Stimulated activated effector memory CD8-positive, alpha-beta T cell treated with anti-CD3 and anti-CD28 coated beads, Interleukin-12 subunit alpha, Interleukin-12 subunit beta, amount 100 ng/mL, for 72 hours (primary cell): Measurements from ENCODE around the gene ZNF236.
"Not testable (repeated sequence)": the region's sequence is repeated elsewhere in the genome, so short reads cannot be mapped to it uniquely, and the experiment has no call there.

Experiments used
- ATAC-seq: fragments of 150-1000 bp; cut with Tn5 transposase; 2 replicates; pipeline ENCODE4 v1.10.0; 2021
- DNase-seq, 2 donors: peaks; one replicate each; pipeline ENCODE4 v3.0.0; 2021 to 2022; ENCODE audit warnings: low spot score in 2 of 2
- H3K27ac Mint-ChIP-seq: one replicate; pipeline ENCODE4 v1.8.0; 2022; ENCODE audit warnings: mild to moderate bottlenecking, mixed read lengths
- H3K36me3 Mint-ChIP-seq: one replicate; pipeline ENCODE4 v1.8.0; 2022; ENCODE audit warnings: mild to moderate bottlenecking, mixed read lengths
- H3K4me1 Mint-ChIP-seq: one replicate; pipeline ENCODE4 v1.8.0; 2022; ENCODE audit warnings: mixed read lengths
- H3K4me3 Mint-ChIP-seq: one replicate; pipeline ENCODE4 v1.8.0; 2022; ENCODE audit warnings: mild to moderate bottlenecking, mixed read lengths
- H3K9me3 Mint-ChIP-seq: one replicate; pipeline ENCODE4 v1.8.0; 2022; ENCODE audit warnings: mixed read lengths

The ZNF236 gene

DNA sequence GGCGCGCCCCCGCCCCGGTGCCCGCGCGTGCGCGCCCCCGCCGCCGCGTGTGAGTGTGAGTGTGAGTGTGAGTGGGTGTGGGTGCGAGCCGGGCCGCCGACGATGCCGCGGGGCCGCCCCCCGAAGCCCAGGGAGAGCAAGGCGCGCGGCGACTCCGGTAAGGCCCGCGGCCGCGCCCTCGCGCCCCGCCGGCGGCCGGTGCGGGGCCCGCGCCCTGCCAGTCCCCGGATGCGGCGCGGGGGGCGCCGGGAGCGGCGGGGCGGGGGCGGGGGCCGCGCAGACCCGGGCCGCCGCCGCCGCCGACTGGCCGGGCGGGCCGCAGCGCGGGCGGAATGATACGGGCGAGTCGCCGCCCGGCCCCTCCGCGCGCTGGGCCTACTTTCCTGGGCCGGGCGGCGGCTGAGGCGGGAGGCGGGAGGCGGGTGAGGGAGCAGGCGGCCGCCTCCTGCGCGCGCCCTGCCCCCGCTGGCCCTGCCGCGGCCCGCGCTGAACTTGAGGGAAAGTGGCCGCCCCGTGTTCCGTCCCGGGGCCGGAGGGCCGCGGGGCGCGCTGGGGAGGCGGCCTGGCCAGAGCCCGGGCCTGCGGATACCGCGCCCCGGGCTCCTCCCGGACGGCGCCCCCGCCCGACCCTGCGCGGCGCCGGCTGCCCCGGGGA, at the start of gene ZNF236:
Gene ZNF236 (plus strand): TSS at position 52 of the 655 bp plus-strand sequence. CDS start 51 bp downstream, at position 103.
- DNase-seq: peak; percentile 55 to 85
- ATAC-seq: peak; percentile 84
- H3K36me3 Mint-ChIP-seq: peaks cover 43% of the 10 kb centered on the region
- H3K27ac Mint-ChIP-seq: peak within 1 kb of the TSS; percentile 94
- H3K4me1 Mint-ChIP-seq: peaks cover 60% of the 10 kb centered on the region
- H3K9me3 Mint-ChIP-seq: no peaks in the 10 kb centered on the region
- peak within 1 kb of the TSS; percentile 87 for H3K4me3 Mint-ChIP-seq

DNA sequence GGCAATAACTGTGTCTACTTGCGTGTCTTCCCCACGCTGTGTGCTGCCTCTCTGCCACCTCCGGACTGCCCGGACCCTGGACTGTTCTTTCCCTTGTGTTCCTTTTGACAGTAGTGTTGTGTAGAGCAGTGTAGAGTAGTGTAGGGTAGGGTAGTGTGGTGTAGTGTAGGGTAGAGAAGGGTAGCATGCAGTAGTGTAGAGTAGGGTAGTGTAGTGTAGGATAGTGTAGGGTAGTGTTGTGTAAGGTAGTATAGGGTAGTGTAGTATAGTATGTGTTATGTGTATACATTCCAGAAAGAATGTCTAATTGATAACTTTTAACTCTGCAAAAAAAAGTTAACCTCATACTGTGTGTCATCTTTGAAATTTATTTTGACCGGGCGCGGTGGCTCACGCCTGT, 49.7 kb upstream of the ZNF236 start:
- ATAC-seq: no peak
- no peak overlapping the region for H3K27ac Mint-ChIP-seq
- DNase-seq: no peak
- no peaks in the 10 kb centered on the region for H3K36me3 Mint-ChIP-seq
- H3K4me1 Mint-ChIP-seq: no peaks in the 10 kb centered on the region
- H3K4me3 Mint-ChIP-seq: no peak overlapping the region
- peaks cover 10% of the 10 kb centered on the region for H3K9me3 Mint-ChIP-seq

DNA sequence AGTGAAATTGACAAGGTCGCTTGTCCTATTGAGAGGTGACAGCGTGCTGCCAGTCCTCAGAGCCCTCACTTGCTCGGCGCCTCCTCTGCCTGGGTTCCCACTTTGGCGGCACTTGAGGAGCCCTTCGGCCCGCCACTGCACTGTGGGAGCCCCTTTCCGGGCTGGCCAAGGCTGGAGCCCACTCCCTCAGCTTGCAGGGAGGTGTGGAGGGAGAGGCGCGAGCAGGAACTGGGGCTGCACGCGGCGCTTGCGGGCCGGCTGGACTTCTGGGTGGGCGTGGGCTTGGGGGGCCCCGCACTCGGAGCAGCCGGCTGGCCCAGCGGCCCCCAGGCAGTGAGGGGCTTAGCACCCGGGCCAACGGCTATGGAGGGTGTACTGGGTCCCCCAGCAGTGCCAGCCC, 45.3 kb upstream of the ZNF236 start:
- not testable (repeated sequence) for H3K36me3 Mint-ChIP-seq, ATAC-seq, DNase-seq, H3K9me3 Mint-ChIP-seq, H3K4me3 Mint-ChIP-seq, H3K4me1 Mint-ChIP-seq, H3K27ac Mint-ChIP-seq

DNA sequence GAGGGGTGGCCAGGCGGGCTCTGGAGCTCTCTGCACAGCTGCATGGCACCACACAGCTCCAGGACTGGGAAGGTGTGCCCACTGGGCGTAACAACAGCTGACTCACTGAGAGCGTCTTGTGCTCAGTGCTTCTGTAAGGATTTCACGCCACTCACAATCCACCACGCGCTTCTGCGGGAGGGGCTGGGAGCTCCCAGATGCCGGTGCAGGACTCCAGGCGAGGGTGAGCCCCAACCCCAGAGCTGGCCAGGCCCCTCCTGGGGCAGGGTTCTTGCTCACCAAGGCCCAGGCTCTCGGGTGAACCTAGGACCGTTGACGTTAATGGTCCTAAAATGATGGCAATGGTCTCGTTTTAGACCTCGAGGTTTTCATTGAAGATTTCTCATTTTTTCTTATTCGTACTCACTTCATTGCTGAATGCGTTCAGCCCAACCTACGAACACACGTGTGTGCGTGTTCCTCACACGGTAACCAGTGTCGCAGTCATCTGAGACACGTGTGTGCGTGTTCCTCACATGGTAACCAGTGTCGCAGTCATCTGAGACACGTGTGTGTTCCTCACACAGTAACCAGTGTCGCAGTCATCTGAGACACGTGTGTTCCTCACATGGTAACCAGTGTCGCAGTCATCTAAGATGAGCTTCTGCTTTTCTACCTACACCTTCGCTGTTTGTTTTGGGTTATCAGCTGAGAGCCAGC, 38.4 kb upstream of the ZNF236 start:
- H3K27ac Mint-ChIP-seq: no peak overlapping the region
- ATAC-seq (no peak), DNase-seq (no peak)
- no peaks in the 10 kb centered on the region for H3K36me3 Mint-ChIP-seq
- no peak overlapping the region for H3K4me3 Mint-ChIP-seq
- H3K4me1 Mint-ChIP-seq: peaks cover 6% of the 10 kb centered on the region
- no peaks in the 10 kb centered on the region for H3K9me3 Mint-ChIP-seq

DNA sequence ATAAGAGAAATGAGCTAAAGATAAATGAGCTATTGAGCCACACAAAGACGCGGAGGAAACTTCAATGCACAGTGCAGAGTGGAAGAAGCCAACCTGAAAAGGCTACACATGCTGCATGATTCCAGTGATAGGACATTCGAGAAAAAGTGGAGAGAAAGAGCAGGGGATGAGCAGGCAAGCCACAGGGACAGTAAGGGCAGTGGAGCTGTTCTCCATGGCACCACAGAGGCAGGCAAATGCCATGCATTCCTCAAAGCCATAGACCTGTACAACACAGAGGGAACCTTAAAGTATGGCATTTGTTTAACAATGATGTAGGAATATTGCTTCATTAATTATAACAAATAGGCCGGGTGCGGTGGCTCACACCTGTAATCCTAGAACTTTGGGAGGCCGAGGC, 36.5 kb upstream of the ZNF236 start:
- H3K27ac Mint-ChIP-seq: no peak overlapping the region
- peaks cover 5% of the 10 kb centered on the region for H3K9me3 Mint-ChIP-seq
- H3K4me3 Mint-ChIP-seq: no peak overlapping the region
- no peak for DNase-seq
- ATAC-seq: no peak
- peaks cover 6% of the 10 kb centered on the region for H3K36me3 Mint-ChIP-seq
- peaks cover 6% of the 10 kb centered on the region for H3K4me1 Mint-ChIP-seq

DNA sequence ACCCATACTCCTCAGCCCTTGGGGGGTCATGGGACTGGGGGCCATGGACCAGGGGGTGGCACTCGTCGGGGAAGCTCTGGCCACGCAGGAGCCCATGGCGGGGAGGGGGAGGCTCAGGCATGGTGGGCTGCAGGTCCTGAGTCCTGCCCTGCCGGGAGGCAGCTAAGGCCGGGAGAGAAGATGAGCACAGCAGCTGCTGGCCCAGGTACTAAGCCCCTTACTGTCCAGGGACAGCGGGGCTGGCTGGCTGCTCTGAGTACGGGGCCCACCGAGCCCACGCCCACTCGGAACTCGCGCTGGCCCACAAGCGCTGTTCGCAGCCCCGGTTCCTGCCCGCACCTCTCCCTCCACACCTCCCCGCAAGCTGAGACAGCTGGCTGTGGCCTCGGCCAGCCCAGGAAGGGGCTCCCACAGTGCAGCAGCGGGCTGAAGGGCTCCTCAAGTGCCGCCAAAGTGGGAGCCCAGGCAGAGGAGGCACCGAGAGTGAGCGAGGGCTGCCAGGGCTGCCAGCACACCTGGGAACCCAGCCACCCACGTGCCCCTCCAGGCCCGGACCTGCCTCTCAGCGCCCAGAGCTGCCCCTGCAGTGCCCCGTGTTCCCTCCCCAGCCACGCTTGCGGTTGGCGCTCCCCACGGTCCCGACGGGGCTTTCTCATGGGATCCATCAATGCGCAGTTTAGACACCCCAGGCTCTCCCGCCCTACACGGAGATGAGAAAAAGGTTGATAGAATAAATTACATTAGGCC, 33.6 kb upstream of the ZNF236 start:
- H3K36me3 Mint-ChIP-seq: peaks cover 6% of the 10 kb centered on the region
- peaks cover 6% of the 10 kb centered on the region for H3K4me1 Mint-ChIP-seq
- H3K4me3 Mint-ChIP-seq: no peak overlapping the region
- H3K9me3 Mint-ChIP-seq: peaks cover 12% of the 10 kb centered on the region
- ATAC-seq: no peak
- DNase-seq: no peak
- no peak overlapping the region for H3K27ac Mint-ChIP-seq

DNA sequence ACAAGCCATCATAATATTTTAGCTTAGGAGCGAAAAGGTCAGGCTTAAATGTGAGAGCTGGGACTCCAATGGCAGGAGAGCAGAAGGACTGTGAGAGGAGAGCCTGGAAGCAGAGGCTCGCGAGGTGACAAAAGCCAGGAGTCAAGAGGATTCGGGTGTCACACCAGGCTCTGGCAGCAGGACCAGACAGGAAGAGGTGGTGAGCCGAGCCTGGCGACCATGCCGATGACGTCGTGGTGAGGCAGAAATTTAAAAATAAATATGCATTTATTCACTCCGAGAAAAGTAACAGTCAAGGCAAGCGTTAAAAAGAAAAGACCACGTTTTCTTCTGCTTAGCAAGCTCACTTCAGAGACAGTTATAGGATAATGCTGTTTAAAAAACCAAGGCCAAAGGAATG, 31.3 kb upstream of the ZNF236 start:
- H3K4me1 Mint-ChIP-seq: peaks cover 10% of the 10 kb centered on the region
- H3K27ac Mint-ChIP-seq: no peak overlapping the region
- no peak overlapping the region for H3K4me3 Mint-ChIP-seq
- H3K36me3 Mint-ChIP-seq: peaks cover 6% of the 10 kb centered on the region
- peaks cover 12% of the 10 kb centered on the region for H3K9me3 Mint-ChIP-seq
- no peak for ATAC-seq
- no peak for DNase-seq

DNA sequence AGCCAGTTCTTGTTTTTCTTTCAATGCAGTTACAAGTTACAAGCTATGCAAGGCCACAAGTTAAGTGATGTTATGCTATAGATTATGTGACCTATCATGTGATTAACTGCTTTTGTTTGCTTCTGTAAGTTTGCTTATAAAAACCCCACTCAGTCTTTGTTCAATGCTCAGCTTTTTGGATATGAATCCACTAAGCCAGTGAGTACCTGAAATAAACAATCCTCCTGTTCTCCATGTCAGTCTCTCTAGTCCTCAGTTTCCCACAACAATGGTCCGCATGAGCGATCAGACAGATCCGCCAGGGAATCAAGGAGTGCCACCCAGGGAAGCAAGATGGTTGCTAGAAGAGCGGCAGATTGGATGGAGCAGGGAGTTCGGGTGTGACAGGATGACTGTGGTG, 30.7 kb upstream of the ZNF236 start:
- H3K9me3 Mint-ChIP-seq: peaks cover 12% of the 10 kb centered on the region
- H3K36me3 Mint-ChIP-seq: peaks cover 6% of the 10 kb centered on the region
- no peak overlapping the region for H3K4me3 Mint-ChIP-seq
- H3K27ac Mint-ChIP-seq: no peak overlapping the region
- H3K4me1 Mint-ChIP-seq: peaks cover 11% of the 10 kb centered on the region
- ATAC-seq: no peak
- no peak for DNase-seq

DNA sequence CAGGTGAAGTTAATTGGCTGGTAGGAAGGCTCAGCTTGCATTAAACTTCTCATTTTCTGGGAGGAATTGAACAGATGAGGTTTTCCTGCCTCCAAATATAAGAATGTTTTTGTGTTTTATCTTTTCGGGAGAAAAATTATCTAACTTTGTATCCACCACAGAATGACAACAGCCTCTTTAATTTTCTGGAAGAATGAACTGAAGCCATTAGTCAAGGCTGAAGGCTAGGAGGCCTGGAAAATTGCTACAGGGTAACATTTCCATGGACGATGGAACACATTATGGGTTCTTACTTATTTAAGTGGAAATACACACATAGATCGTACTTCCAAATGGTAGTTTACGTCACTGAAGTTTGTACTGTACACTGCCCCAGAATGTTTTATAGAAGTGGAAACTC, 28.0 kb upstream of the ZNF236 start:
- no peak for ATAC-seq
- no peak overlapping the region for H3K27ac Mint-ChIP-seq
- H3K4me1 Mint-ChIP-seq: peaks cover 6% of the 10 kb centered on the region
- peaks cover 12% of the 10 kb centered on the region for H3K9me3 Mint-ChIP-seq
- no peak for DNase-seq
- peaks cover 6% of the 10 kb centered on the region for H3K36me3 Mint-ChIP-seq
- no peak overlapping the region for H3K4me3 Mint-ChIP-seq

DNA sequence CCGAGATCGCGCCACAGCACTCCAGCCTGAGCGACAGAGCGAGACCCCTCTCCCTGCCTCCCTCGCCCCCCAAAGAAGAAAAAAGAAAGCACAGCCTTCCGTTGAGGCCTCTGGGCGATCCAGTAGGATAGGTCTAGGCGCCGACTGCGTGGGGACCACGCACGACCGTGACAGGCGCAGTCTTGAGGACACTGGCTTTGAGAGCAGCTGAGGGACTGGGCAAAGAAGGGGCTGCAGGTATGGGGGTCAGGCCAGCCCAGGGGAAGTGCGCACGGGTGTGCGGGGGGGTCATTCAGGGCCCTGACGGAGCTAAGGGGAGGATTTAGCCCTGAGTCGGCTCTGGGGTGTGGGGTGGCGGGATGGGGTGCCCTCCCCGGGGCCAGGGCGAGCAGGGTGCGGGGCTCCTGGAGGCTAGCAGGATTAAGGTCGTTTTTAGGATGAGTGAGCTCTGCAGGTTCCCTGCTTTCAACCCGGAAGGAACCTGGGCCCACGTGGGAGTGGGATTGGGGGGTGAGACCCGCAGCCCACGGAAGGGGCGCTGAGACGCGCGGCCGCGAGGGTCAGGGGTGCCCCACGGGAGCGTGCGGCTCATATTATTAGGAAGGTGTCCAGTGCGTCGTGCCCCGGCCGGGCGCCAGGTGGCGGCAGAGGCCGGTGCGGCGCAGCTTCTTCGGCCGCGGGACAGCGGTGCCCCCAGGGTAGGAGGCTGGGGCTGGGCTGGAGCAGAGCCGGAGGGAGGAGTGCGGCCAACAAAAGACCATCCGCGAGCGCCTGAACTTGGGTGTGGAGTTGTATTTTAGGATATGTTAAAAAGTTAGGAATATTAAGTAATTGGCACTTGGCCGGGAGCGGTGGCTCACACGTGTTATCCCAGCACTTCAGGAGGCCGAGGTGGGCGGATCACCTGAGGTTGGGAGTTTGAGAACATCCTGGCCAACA, 20.5 kb upstream of the ZNF236 start:
- ATAC-seq (peak; percentile 89), DNase-seq (peak; percentile 36 to 77)
- Mint-ChIP-seq H3K9me3 (no peaks in the 10 kb centered on the region), H3K36me3 (no peaks in the 10 kb centered on the region), H3K4me1 (peaks cover 13% of the 10 kb centered on the region), H3K27ac (no peak overlapping the region), H3K4me3 (peak overlapping the region; percentile 42)

DNA sequence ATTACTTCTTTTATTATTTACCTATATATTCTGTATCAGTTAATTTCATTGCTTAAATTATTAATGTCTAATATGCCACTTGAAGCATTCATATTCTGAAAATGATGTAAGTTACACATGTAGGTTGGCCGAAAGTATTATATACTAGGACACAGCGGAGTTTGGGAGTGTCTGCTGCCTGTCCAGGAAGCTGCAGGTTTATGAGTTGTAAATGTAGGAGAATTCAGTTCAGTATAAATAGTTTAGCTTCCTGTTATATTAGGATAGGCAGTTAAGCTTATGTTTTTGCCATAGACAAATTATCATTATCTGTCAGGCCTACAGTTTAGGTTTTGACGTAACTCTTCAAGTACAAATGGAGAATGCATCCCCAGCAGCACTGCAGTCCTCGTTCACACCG, 18.9 kb upstream of the ZNF236 start:
- no peak overlapping the region for H3K27ac Mint-ChIP-seq
- no peaks in the 10 kb centered on the region for H3K9me3 Mint-ChIP-seq
- ATAC-seq (no peak), DNase-seq (no peak)
- peaks cover 13% of the 10 kb centered on the region for H3K4me1 Mint-ChIP-seq
- peaks cover 1% of the 10 kb centered on the region for H3K36me3 Mint-ChIP-seq
- no peak overlapping the region for H3K4me3 Mint-ChIP-seq

DNA sequence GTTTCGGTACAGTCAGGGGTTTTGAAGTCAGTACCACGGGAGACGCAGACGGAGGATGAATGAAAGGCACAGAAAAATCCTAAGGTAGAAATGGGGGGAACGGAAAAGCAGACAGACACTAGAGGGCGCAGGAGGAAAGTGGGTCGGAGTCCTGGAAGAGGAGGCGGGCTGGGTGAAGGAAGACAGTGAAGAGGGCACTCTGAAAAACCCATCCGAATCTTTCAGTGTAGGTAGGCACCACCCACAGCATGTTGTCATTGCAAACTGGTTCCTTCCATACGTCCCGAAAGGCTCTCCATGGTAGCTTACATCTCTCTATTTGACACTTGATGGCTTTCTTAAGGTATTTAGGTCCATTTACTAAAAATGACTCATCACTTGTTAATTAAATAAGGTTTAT, 18.5 kb upstream of the ZNF236 start:
- ATAC-seq (peak; percentile 80), DNase-seq (peak; percentile 54 to 84)
- Mint-ChIP-seq H3K4me3 (no peak overlapping the region), H3K9me3 (no peaks in the 10 kb centered on the region), H3K4me1 (peaks cover 13% of the 10 kb centered on the region), H3K27ac (no peak overlapping the region), H3K36me3 (peaks cover 5% of the 10 kb centered on the region)

DNA sequence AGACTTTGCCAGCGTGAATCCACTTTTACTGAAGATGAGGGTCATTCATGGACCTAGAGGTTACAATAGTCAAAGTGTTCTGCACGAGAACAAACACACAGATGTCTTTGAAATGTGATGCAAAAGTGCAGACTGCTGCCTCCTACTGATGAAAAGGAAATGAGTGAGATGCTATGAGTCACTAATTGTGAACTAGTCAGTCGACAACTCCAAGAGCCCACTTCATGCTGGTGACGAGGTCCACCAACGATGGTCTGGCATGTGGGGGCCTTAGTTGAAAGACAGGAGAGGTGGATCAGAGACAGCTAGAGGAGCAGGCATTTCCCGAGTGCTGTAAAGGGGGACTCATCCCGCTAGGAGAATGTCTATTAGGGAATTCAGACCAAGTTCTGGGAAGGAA, 17.1 kb upstream of the ZNF236 start:
- H3K9me3 Mint-ChIP-seq: no peaks in the 10 kb centered on the region
- no peak overlapping the region for H3K27ac Mint-ChIP-seq

DNA sequence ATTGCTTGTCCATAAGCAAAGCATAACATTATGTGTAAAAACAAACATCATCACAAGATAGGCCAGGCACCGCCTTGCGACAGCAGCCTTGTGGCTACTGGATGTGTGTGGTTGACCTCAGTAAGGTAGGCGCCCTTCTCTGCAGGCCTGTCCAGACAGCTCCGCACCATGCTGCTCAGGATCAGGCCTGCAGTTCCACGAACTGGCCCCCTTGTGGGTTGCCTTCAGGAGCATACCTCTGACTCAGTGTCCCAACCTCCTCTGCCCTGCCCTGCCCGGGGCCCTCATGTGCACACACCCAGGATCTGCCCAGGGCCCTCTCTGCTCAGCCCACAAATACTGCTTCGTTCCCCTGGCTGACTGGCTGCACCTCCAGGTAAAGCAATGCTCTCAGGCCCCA, 16.1 kb upstream of the ZNF236 start:
- Mint-ChIP-seq H3K4me1 (peaks cover 13% of the 10 kb centered on the region), H3K27ac (no peak overlapping the region), H3K36me3 (peaks cover 14% of the 10 kb centered on the region), H3K4me3 (no peak overlapping the region), H3K9me3 (no peaks in the 10 kb centered on the region)
- DNase-seq (no peak), ATAC-seq (no peak)

More for the DNA sequence above, 17.1 kb upstream of the ZNF236 start:
- no peak overlapping the region for H3K4me3 Mint-ChIP-seq
- H3K36me3 Mint-ChIP-seq: peaks cover 14% of the 10 kb centered on the region
- peaks cover 13% of the 10 kb centered on the region for H3K4me1 Mint-ChIP-seq
- ATAC-seq (peak; percentile 41), DNase-seq (no peak)

DNA sequence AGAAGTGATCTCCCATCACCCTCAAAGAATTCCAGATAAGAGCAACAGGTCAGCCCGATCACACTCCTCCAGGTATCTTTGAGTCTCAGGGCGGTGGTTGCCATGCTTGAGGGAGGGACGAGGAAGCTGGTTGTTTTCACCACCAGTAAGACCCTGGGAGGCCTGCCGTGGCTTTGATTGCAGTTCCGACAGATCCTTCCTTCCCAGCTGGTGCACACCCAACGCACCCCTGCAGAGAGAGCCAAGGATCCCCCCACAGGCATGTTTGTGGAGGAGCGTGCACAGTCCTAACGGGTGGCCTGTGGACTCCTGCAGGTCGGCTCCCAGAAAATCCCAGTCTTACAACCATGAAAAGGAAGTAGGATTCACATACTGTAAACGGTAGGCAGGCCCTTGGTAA, 13.8 kb upstream of the ZNF236 start:
- DNase-seq (no peak), ATAC-seq (no peak)
- Mint-ChIP-seq H3K9me3 (no peaks in the 10 kb centered on the region), H3K36me3 (peaks cover 14% of the 10 kb centered on the region), H3K4me1 (peaks cover 11% of the 10 kb centered on the region), H3K27ac (no peak overlapping the region), H3K4me3 (no peak overlapping the region)
